CD4-positive, alpha-beta T cell (primary cell): Measurements from ENCODE around the gene BBOF1. TPM values are rescaled to one million over a fixed set of nuclear protein-coding genes. Genes with fewer than 3 reads are reported as not detected.
"Not testable (repeated sequence)": the region's sequence is repeated elsewhere in the genome, so short reads cannot be mapped to it uniquely, and the experiment has no call there.

Experiments used
- ATAC-seq: fragments of 200-7000 bp; cut with Tn5 transposase; one replicate; pipeline ENCODE4 v1.10.0; 2022; ENCODE audit warnings: mild to moderate bottlenecking; ENCODE audit not compliant: poor library complexity
- CTCF ChIA-PET: fragments of 350-600 bp; sonication (Branson Sonifier 250); formaldehyde crosslinking; loops from one replicate; lab custom pipeline; 2021; ENCODE audit warnings: antibody characterized with exemption, inconsistent platforms; lab: Charles Lee
- POLR2A ChIA-PET: fragments of 350-600 bp; sonication (Branson Sonifier 250); formaldehyde crosslinking; loops from one replicate; lab custom pipeline; 2021; ENCODE audit warnings: antibody characterized with exemption, inconsistent platforms; lab: Charles Lee
- DNase-seq, 14 experiments: peaks; one replicate each; pipeline ENCODE4 v3.0.0-alpha.2; 2013 to 2020; ENCODE audit warnings: mixed read lengths in 2 of 14
- H3K27ac ChIP-seq, 2 donors: one replicate each; pipeline versions ENCODE4 v1.5.1 to v1.7.0; 2013; ENCODE audit warnings: low read length in 2 of 2, low read depth in 1 of 2, mild to moderate bottlenecking in 1 of 2
- H3K27me3 ChIP-seq, 2 experiments: 1 replicate in 1 of 2; 2 replicates in 1 of 2; pipeline versions ENCODE4 v1.6.1 to v1.7.0; 2013; ENCODE audit warnings: low read length in 2 of 2, control low read depth in 1 of 2, mild to moderate bottlenecking in 1 of 2, moderate library complexity in 1 of 2; ENCODE audit not compliant: insufficient read depth in 2 of 2, control insufficient read depth in 1 of 2
- H3K36me3 ChIP-seq: one replicate; pipeline ENCODE4 v1.6.1; 2013; ENCODE audit warnings: low read length, control low read depth; ENCODE audit not compliant: insufficient read depth
- H3K4me1 ChIP-seq: one replicate; pipeline ENCODE4 v1.6.1; 2013; ENCODE audit warnings: low read length, control low read depth; ENCODE audit not compliant: insufficient read depth
- H3K4me3 ChIP-seq: one replicate; pipeline ENCODE4 v1.5.1; 2013; ENCODE audit warnings: mild to moderate bottlenecking, low read length, moderate library complexity
- H3K9me3 ChIP-seq, 2 experiments: 1 replicate in 1 of 2; 2 replicates in 1 of 2; pipeline versions ENCODE4 v1.6.1 to v1.7.0; 2013; ENCODE audit warnings: low read length in 2 of 2, mild to moderate bottlenecking in 2 of 2, control low read depth in 1 of 2, moderate library complexity in 1 of 2; ENCODE audit not compliant: control insufficient read depth in 1 of 2, insufficient read depth in 1 of 2
- H3K27ac Mint-ChIP-seq: one replicate; pipeline ENCODE4 v1.8.0; 2020; ENCODE audit warnings: mixed read lengths
- H3K27me3 Mint-ChIP-seq: one replicate; pipeline ENCODE4 v1.8.0; 2021; ENCODE audit warnings: mixed read lengths
- H3K36me3 Mint-ChIP-seq: one replicate; pipeline ENCODE4 v1.8.0; 2021; ENCODE audit warnings: low read depth, mixed read lengths
- H3K4me1 Mint-ChIP-seq: one replicate; pipeline ENCODE4 v1.8.0; 2021; ENCODE audit warnings: low read depth, mixed read lengths
- H3K4me3 Mint-ChIP-seq: one replicate; pipeline ENCODE4 v1.8.0; 2020; ENCODE audit warnings: mild to moderate bottlenecking, mixed read lengths
- H3K9me3 Mint-ChIP-seq: one replicate; pipeline ENCODE4 v1.8.0; 2020; ENCODE audit warnings: mixed read lengths
- CTCF ChIP-seq: fragments of 200-600 bp; IDR thresholded peaks from one replicate; pipeline ENCODE4 v1.8.0; 2022; ENCODE audit warnings: antibody characterized with exemption, mild to moderate bottlenecking
- intact Hi-C, 2 experiments: fragments of 100-400 bp; cut with DNase I in 1 of 2; cut with micrococcal nuclease in 1 of 2; formaldehyde crosslinking; loops; one replicate each; pipeline versions ENCODE4 v1.15.1 to v1.9.0; 2023 to 2025; cut with DNase I, micrococcal nuclease
- total RNA-seq, 174 experiments: library from RNA in 2 of 174; stranded (reverse) in 2 of 174; gene quantifications; one replicate each; pipeline ENCODE4 v1.2.3 and lab custom pipeline; 2021 to 2026

BBOF1 gene
- total RNA-seq, 2 experiments from 2014 or later, result 1.8 to 2.4 TPM

GRCh38 chr14:73977896-73978295 lies 41.3 kb upstream of the BBOF1 start:
- H3K27me3 Mint-ChIP-seq, result no peaks in the 10 kb centered on the region
- CTCF ChIA-PET, result no interaction called here
- intact Hi-C loops, result no loop called here

GRCh38 chr14:73988065-73988464 lies 31.1 kb upstream of the BBOF1 start:
- CTCF ChIA-PET, result no interaction called here
- no peak overlapping the region for H3K27ac Mint-ChIP-seq

More at GRCh38 chr14:73977896-73978295, 41.3 kb upstream of the BBOF1 start:
- H3K4me1 ChIP-seq, result no peaks in the 10 kb centered on the region
- no peak overlapping the region for H3K27ac ChIP-seq
- peaks cover 29% of the 10 kb centered on the region for H3K36me3 Mint-ChIP-seq
- no peak for DNase-seq
- no peak overlapping the region for H3K4me3 ChIP-seq
- H3K27me3 ChIP-seq, result no peaks in the 10 kb centered on the region
- no peak for TF ChIP-seq CTCF
- POLR2A ChIA-PET, result no interaction called here
- H3K4me1 Mint-ChIP-seq, result no peaks in the 10 kb centered on the region
- H3K4me3 Mint-ChIP-seq, result no peak overlapping the region
- H3K9me3 Mint-ChIP-seq, result no peaks in the 10 kb centered on the region
- no peak for ATAC-seq
- H3K36me3 ChIP-seq, result no peaks in the 10 kb centered on the region
- no peaks in the 10 kb centered on the region for H3K9me3 ChIP-seq
- H3K27ac Mint-ChIP-seq, result no peak overlapping the region

DNA sequence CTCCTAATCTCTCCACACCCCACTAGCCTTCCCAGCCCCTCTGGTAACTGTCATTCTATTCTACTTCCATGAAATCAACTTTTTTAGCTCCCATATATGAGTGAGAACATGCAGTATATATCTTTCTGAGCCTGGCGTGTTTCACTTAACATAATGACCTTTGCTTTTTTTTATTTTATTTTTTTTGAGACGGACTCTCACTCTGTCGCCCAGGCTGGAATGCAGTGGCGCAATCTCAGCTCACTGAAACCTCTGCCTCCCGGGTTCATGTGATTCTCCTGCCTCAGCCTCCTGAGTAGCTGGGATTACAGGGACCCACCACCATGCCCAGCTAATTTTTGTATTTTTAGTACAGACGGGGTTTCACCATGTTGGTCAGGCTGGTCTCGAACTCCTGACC lies 30.5 kb upstream of the BBOF1 start:
- DNase-seq, H3K27ac Mint-ChIP-seq, ATAC-seq, CTCF ChIA-PET, intact Hi-C loops, H3K9me3 Mint-ChIP-seq, H3K27me3 ChIP-seq, H3K4me1 Mint-ChIP-seq, H3K27me3 Mint-ChIP-seq, POLR2A ChIA-PET, H3K4me3 Mint-ChIP-seq, H3K4me3 ChIP-seq, H3K27ac ChIP-seq, H3K9me3 ChIP-seq, H3K4me1 ChIP-seq: not testable (repeated sequence)
- peaks cover 19% of the 10 kb centered on the region for H3K36me3 ChIP-seq
- peaks cover 37% of the 10 kb centered on the region for H3K36me3 Mint-ChIP-seq

More at GRCh38 chr14:73988065-73988464, 31.1 kb upstream of the BBOF1 start:
- no peak overlapping the region for H3K27ac ChIP-seq
- no peaks in the 10 kb centered on the region for H3K9me3 ChIP-seq
- Mint-ChIP-seq H3K4me1 (no peaks in the 10 kb centered on the region), H3K4me3 (no peak overlapping the region), H3K27me3 (no peaks in the 10 kb centered on the region), H3K9me3 (no peaks in the 10 kb centered on the region), H3K36me3 (peaks cover 37% of the 10 kb centered on the region)
- H3K36me3 ChIP-seq, result peaks cover 19% of the 10 kb centered on the region
- DNase-seq, result no peak
- no peaks in the 10 kb centered on the region for H3K4me1 ChIP-seq
- no peak overlapping the region for H3K4me3 ChIP-seq
- intact Hi-C loops, result no loop called here
- no peak for TF ChIP-seq CTCF
- POLR2A ChIA-PET, result no interaction called here
- no peak for ATAC-seq
- H3K27me3 ChIP-seq, result no peaks in the 10 kb centered on the region

DNA sequence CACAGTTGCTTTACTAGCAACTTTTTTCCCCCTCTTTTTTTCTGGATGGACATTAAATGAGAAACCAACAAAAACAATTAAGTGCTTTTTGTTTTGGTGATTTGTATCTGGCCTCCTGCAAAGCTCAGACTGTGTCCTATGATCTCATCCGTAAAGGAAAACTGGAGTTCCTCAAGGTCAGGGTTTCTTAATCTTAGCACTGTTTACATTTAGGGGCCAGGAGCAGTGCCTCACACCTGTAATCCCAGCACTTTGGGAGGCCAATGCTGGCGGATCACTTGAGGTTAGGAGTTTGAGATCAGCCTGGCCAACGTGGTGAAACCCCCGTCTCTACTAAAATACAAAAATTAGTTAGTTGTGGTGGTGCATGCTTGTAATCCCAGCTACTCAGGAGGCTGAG lies 28.1 kb upstream of the BBOF1 start:
- ChIA-PET CTCF (no interaction called here), POLR2A (no interaction called here)
- no peaks in the 10 kb centered on the region for H3K4me1 Mint-ChIP-seq
- Histone ChIP-seq H3K9me3 (no peaks in the 10 kb centered on the region), H3K4me3 (no peak overlapping the region), H3K36me3 (peaks cover 18% of the 10 kb centered on the region), H3K4me1 (no peaks in the 10 kb centered on the region), H3K27ac (no peak overlapping the region), H3K27me3 (no peaks in the 10 kb centered on the region)
- ATAC-seq (no peak), DNase-seq (no peak)
- no peak overlapping the region for H3K4me3 Mint-ChIP-seq
- H3K9me3 Mint-ChIP-seq, result no peaks in the 10 kb centered on the region
- intact Hi-C loops, result no loop called here
- H3K27me3 Mint-ChIP-seq, result no peaks in the 10 kb centered on the region
- no peak for TF ChIP-seq CTCF
- peaks cover 29% of the 10 kb centered on the region for H3K36me3 Mint-ChIP-seq
- H3K27ac Mint-ChIP-seq, result no peak overlapping the region

DNA sequence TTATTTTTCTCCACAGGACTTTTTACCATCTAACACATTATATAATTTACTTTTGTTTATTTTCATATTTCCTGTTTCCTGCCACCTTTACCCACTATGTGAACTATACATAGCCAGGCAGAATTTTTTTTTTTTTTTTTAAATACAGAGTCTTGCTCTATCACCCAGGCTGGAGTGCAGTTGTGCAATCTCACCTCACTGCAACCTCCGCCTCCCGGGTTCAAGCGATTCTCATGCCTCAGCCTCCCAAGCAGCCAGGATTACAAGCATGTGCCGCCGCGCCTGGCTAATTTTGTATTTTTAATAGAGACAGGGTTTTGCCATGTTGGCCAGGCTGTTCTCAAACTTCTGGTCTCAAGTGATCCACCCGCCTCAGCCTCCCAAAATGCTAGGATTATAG lies 24.2 kb upstream of the BBOF1 start:
- DNase-seq, H3K27ac ChIP-seq, H3K36me3 ChIP-seq, H3K4me3 Mint-ChIP-seq, H3K4me1 ChIP-seq, H3K4me3 ChIP-seq, H3K9me3 ChIP-seq, H3K9me3 Mint-ChIP-seq, intact Hi-C loops, H3K4me1 Mint-ChIP-seq, CTCF ChIA-PET, H3K27ac Mint-ChIP-seq, H3K27me3 ChIP-seq, ATAC-seq, H3K27me3 Mint-ChIP-seq, POLR2A ChIA-PET: not testable (repeated sequence)
- H3K36me3 Mint-ChIP-seq, result peaks cover 21% of the 10 kb centered on the region
